ENCODE measurements around the gene SMS.

SMS gene

GRCh38 chrX:21985332-21985777 is 44.8 kb downstream of the SMS start:
- peak; percentile 69 for DNase-seq

GRCh38 chrX:21986596-21986995 is 46.1 kb downstream of the SMS start:
- DNase-seq, result no peak

- no peak for DNase-seq
Observed at GRCh38 chrX:21989384-21989783, 48.9 kb downstream of the SMS start.

- no peak for DNase-seq
Observed at GRCh38 chrX:21990832-21991231, 50.3 kb downstream of the SMS start.

GRCh38 chrX:21991504-21991903 is 51.0 kb downstream of the SMS start:
- DNase-seq, result no peak

GRCh38 chrX:21993265-21993664 is 52.8 kb downstream of the SMS start:
- DNase-seq, result no peak

GRCh38 chrX:21996872-21997455 is 56.5 kb downstream of the SMS start:
- DNase-seq, result peak; percentile 45

- DNase-seq, result no peak
Observed at GRCh38 chrX:21998037-21998436, 57.5 kb downstream of the SMS start.

GRCh38 chrX:22004866-22005265 is 64.4 kb downstream of the SMS start:
- no peak for DNase-seq

- DNase-seq, result no peak
Observed at GRCh38 chrX:22012051-22012450, 71.5 kb downstream of the SMS start.

GRCh38 chrX:22012931-22013330 is 72.4 kb downstream of the SMS start:
- no peak for DNase-seq

- DNase-seq, result no peak
Observed at GRCh38 chrX:22015139-22015750, 74.7 kb downstream of the SMS start.

GRCh38 chrX:22021751-22022324 is 81.3 kb downstream of the SMS start:
- DNase-seq, result no peak

- no peak for DNase-seq
Observed at GRCh38 chrX:22024577-22024976, 84.1 kb downstream of the SMS start.

- no peak for DNase-seq
Observed at GRCh38 chrX:22025751-22026150, 85.2 kb downstream of the SMS start.

GRCh38 chrX:22026731-22027130 is 86.2 kb downstream of the SMS start:
- DNase-seq, result no peak

- DNase-seq, result no peak
Observed at GRCh38 chrX:22032084-22032483, 91.6 kb downstream of the SMS start, which contains the start of gene PHEX. Gene PHEX, plus strand, starts transcription at chrX:22032325. Its CDS starts 681 bp downstream, at chrX:22033006.

GRCh38 chrX:22032506-22032905 is 92.0 kb downstream of the SMS start:
- no peak for DNase-seq

GRCh38 chrX:22033818-22034217 is 93.3 kb downstream of the SMS start:
- DNase-seq, result no peak

GRCh38 chrX:22035236-22035635 is 94.7 kb downstream of the SMS start:
- no peak for DNase-seq

- DNase-seq, result no peak
Observed at GRCh38 chrX:22037225-22037624, 96.7 kb downstream of the SMS start.

- DNase-seq, result no peak
Observed at GRCh38 chrX:22037911-22038537, 97.5 kb downstream of the SMS start.

- DNase-seq, result no peak
Observed at GRCh38 chrX:22039541-22039940, 99.0 kb downstream of the SMS start.

GRCh38 chrX:22040184-22040583 is 99.7 kb downstream of the SMS start:
- DNase-seq, result no peak

Data from EL (cell line).